ENCODE measurements around the gene EDN3.

DNA sequence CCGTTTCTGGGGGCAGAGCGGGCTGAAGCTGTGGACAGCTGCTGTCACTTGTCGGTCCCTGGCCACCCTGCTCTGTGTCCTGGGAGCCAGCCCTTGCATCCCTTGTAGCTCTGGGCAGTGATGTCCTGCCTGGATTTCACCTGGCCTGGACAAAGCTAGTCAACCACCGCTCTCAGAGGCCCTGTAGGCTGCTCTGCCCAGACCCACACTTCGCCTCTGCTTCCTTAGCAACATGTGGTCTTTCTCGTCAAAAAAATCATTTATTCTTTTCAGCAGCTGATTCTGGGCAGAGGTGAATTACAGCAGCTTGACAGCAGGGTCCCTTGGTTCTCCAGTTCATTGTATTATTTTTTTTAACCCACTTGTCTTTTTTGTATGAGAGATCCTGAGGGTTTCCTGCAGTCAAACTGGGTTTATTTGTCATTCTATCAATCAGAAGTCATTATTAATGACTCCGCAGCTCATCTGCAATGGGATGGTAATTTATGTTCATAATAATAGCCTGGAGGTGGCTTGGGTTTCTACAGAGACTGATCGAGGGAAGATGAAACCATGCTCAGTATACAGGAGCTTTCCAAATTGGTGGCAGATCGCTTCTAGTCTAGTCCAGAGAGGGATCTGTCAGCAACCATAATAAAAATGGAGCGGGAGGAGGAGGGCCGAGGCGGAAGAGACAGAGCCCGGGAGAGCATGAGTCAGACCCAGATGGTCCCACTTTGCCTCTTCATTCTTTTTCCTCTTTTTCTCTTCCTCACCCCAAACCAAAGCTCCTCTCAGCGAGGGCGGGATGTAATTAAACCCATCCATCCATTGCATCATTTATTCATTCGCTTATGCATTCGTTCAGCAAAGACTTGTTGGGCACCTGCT is 22.4 kb downstream of the EDN3 start:
- TF ChIP-seq BACH2 (CRISPR knock-in tag; IDR thresholded peaks at IDR 0.05; ENCODE audit: borderline replicate concordance) (no peak), PPARA (CRISPR knock-in tag; IDR thresholded peaks at IDR 0.05; ENCODE audit: borderline replicate concordance) (no peak)
- TF ChIP-seq, protein P1, sequence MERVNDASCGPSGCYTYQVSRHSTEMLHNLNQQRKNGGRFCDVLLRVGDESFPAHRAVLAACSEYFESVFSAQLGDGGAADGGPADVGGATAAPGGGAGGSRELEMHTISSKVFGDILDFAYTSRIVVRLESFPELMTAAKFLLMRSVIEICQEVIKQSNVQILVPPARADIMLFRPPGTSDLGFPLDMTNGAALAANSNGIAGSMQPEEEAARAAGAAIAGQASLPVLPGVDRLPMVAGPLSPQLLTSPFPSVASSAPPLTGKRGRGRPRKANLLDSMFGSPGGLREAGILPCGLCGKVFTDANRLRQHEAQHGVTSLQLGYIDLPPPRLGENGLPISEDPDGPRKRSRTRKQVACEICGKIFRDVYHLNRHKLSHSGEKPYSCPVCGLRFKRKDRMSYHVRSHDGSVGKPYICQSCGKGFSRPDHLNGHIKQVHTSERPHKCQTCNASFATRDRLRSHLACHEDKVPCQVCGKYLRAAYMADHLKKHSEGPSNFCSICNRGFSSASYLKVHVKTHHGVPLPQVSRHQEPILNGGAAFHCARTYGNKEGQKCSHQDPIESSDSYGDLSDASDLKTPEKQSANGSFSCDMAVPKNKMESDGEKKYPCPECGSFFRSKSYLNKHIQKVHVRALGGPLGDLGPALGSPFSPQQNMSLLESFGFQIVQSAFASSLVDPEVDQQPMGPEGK (CRISPR knock-in tag; IDR thresholded peaks at IDR 0.05; ENCODE audit: borderline replicate concordance): no peak
- TF ChIP-seq, protein P2, sequence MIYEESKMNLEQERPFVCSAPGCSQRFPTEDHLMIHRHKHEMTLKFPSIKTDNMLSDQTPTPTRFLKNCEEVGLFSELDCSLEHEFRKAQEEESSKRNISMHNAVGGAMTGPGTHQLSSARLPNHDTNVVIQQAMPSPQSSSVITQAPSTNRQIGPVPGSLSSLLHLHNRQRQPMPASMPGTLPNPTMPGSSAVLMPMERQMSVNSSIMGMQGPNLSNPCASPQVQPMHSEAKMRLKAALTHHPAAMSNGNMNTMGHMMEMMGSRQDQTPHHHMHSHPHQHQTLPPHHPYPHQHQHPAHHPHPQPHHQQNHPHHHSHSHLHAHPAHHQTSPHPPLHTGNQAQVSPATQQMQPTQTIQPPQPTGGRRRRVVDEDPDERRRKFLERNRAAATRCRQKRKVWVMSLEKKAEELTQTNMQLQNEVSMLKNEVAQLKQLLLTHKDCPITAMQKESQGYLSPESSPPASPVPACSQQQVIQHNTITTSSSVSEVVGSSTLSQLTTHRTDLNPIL (CRISPR knock-in tag; IDR thresholded peaks at IDR 0.05; ENCODE audit: low read depth): no peak

All from SK-N-SH treated with all-trans-retinoic acid at 6 μM for 48 hours (cell line).